ENCODE data around the gene SAMD5. TPM values are rescaled to one million over a fixed set of nuclear protein-coding genes. Genes with fewer than 3 reads are reported as not detected.

Gene SAMD5
- total RNA-seq, 1 experiment from 2014 or later = 2.6 TPM

DNA sequence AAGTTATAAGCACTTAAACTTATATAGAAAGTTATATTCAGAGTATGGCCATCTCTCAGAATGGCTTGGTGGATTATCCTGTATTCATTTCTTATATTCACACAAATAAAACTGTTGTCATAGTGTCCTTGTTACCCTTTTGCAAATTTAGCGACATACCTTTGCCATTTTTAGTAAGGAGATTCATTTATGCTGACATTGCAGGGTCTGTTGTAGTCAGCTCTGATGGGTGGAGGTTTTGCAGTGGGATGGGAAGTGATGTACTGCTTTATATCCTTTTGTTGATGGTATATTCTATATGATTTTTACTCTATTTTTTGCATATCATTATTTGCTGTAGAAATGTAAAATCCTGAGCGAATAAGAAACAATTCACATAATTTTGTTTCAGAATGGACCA, 35.9 kb downstream of the SAMD5 start:
- peaks cover 8% of the 10 kb centered on the region for H3K4me1 Mint-ChIP-seq (ENCODE audit: insufficient read depth, unreplicated experiment)
- H3K9me3 Mint-ChIP-seq (ENCODE audit: unreplicated experiment) = peaks cover 3% of the 10 kb centered on the region
- no peak overlapping the region for H3K4me3 Mint-ChIP-seq (ENCODE audit: unreplicated experiment)
- ChIA-PET POLR2A (no interaction called here), CTCF (no interaction called here)
- H3K27ac Mint-ChIP-seq (ENCODE audit: low read depth, unreplicated experiment) = no peak overlapping the region
- no peak for DNase-seq (ENCODE audit: unreplicated experiment)
- no peak for TF ChIP-seq CTCF (IDR thresholded peaks at IDR 0.05; ENCODE audit: unreplicated experiment)
- peaks cover 6% of the 10 kb centered on the region for H3K36me3 Mint-ChIP-seq (ENCODE audit: insufficient read depth, unreplicated experiment)
- BruUV-seq (replicated peaks) = no TSS peak
- intact Hi-C loops (cut with micrococcal nuclease) = no loop called here
- H3K27me3 Mint-ChIP-seq (ENCODE audit: insufficient read depth, unreplicated experiment) = no peaks in the 10 kb centered on the region

GRCh38 chr6:147546501-147547368, 38.2 kb downstream of the SAMD5 start:
- Mint-ChIP-seq H3K27me3 (ENCODE audit: insufficient read depth, unreplicated experiment) (no peaks in the 10 kb centered on the region), H3K4me1 (ENCODE audit: insufficient read depth, unreplicated experiment) (peaks cover 11% of the 10 kb centered on the region), H3K9me3 (ENCODE audit: unreplicated experiment) (peaks cover 7% of the 10 kb centered on the region), H3K36me3 (ENCODE audit: insufficient read depth, unreplicated experiment) (peaks cover 6% of the 10 kb centered on the region), H3K4me3 (ENCODE audit: unreplicated experiment) (no peak overlapping the region), H3K27ac (ENCODE audit: low read depth, unreplicated experiment) (no peak overlapping the region)
- POLR2A ChIA-PET = interaction anchor here (0.5 kb wide), 1 partner anchor 116 kb away, joined by 3 read pairs; no protein-coding TSS in a partner anchor
- DNase-seq (ENCODE audit: unreplicated experiment) = no peak
- intact Hi-C loops (cut with micrococcal nuclease) = no loop called here
- no peak for TF ChIP-seq CTCF (IDR thresholded peaks at IDR 0.05; ENCODE audit: unreplicated experiment)
- CTCF ChIA-PET = interaction anchor here (0.5 to 1.7 kb wide), 5 partner anchors 34 to 651 kb away, joined by 3 to 6 read pairs (median 4); no protein-coding TSS in a partner anchor
- BruUV-seq (replicated peaks) = no TSS peak

- no peak overlapping the region for H3K27ac Mint-ChIP-seq (ENCODE audit: low read depth, unreplicated experiment)
- POLR2A ChIA-PET = interaction anchor here (0.5 kb wide), 1 partner anchor 115 kb away, joined by 3 read pairs; no protein-coding TSS in a partner anchor
- intact Hi-C loops (cut with micrococcal nuclease) = no loop called here
- BruUV-seq (replicated peaks) = no TSS peak
- DNase-seq (ENCODE audit: unreplicated experiment) = no peak
- peaks cover 7% of the 10 kb centered on the region for H3K9me3 Mint-ChIP-seq (ENCODE audit: unreplicated experiment)
- no peak overlapping the region for H3K4me3 Mint-ChIP-seq (ENCODE audit: unreplicated experiment)
- CTCF ChIA-PET = interaction anchor here (0.5 to 1.7 kb wide), 3 partner anchors 40 to 237 kb away, joined by 3 to 6 read pairs (median 4); no protein-coding TSS in a partner anchor
- TF ChIP-seq CTCF (IDR thresholded peaks at IDR 0.05; ENCODE audit: unreplicated experiment) = no peak
- H3K27me3 Mint-ChIP-seq (ENCODE audit: insufficient read depth, unreplicated experiment) = no peaks in the 10 kb centered on the region
- H3K4me1 Mint-ChIP-seq (ENCODE audit: insufficient read depth, unreplicated experiment) = peaks cover 11% of the 10 kb centered on the region
- H3K36me3 Mint-ChIP-seq (ENCODE audit: insufficient read depth, unreplicated experiment) = peaks cover under 1% of the 10 kb centered on the region
These were observed 38.9 kb downstream of the SAMD5 start for GRCh38 chr6:147547369-147547902.

GRCh38 chr6:147548921-147549475, 40.5 kb downstream of the SAMD5 start:
- no TSS peak for BruUV-seq (replicated peaks)
- Mint-ChIP-seq H3K27ac (ENCODE audit: low read depth, unreplicated experiment) (no peak overlapping the region), H3K36me3 (ENCODE audit: insufficient read depth, unreplicated experiment) (peaks cover 2% of the 10 kb centered on the region), H3K4me3 (ENCODE audit: unreplicated experiment) (no peak overlapping the region), H3K4me1 (ENCODE audit: insufficient read depth, unreplicated experiment) (peaks cover 11% of the 10 kb centered on the region), H3K27me3 (ENCODE audit: insufficient read depth, unreplicated experiment) (no peaks in the 10 kb centered on the region), H3K9me3 (ENCODE audit: unreplicated experiment) (peaks cover 7% of the 10 kb centered on the region)
- POLR2A ChIA-PET = interaction anchor here (1.2 kb wide), 1 partner anchor 14 kb away, joined by 3 read pairs; no protein-coding TSS in a partner anchor
- CTCF ChIA-PET = interaction anchor here (0.7 to 1.6 kb wide), 2 partner anchors 42 to 865 kb away, joined by 3 to 4 read pairs; no protein-coding TSS in a partner anchor
- DNase-seq (ENCODE audit: unreplicated experiment) = no peak
- intact Hi-C loops (cut with micrococcal nuclease) = no loop called here
- no peak for TF ChIP-seq CTCF (IDR thresholded peaks at IDR 0.05; ENCODE audit: unreplicated experiment)
